ENCODE measurements around the gene ACTN4. TPM values are rescaled to one million over a fixed set of nuclear protein-coding genes. Genes with fewer than 3 reads are reported as not detected.
A peak's percentile ranks its signal among the peaks of the same experiment; 100 is the strongest.

ACTN4 gene
- polyA plus RNA-seq, 2 of the 4 experiments (the other 2 are of a cell fraction) = 605 to 967 TPM

- TF ChIP-seq HMGXB4 (CRISPR knock-in tag; IDR thresholded peaks at IDR 0.05; ENCODE audit: borderline replicate concordance) (no peak), SREBF2 (IDR thresholded peaks at IDR 0.05) (no peak), HES2 (IDR thresholded peaks at IDR 0.05) (no peak), EHF (CRISPR knock-in tag; IDR thresholded peaks at IDR 0.05) (0 out of 2 replicates have a peak, but pooled peaks have one; percentile 32), TP53 (CRISPR knock-in tag; IDR thresholded peaks at IDR 0.05) (no peak), REST (IDR thresholded peaks at IDR 0.05) (no peak), FOSB (CRISPR knock-in tag; IDR thresholded peaks at IDR 0.05) (no peak), RARB (CRISPR knock-in tag; IDR thresholded peaks at IDR 0.05) (0 out of 2 replicates have a peak, but pooled peaks have one; percentile 30), KDM5A (IDR thresholded peaks at IDR 0.05) (no peak), EP300 (IDR thresholded peaks at IDR 0.05) (no peak; a peak in 1 of 5 replicates), NFE2L2 (conservative IDR thresholded peaks at IDR 0.05; ENCODE audit: low read length) (no peak), KDM1A (IDR thresholded peaks at IDR 0.05; ENCODE audit: low read depth) (no peak), RNF2 (IDR thresholded peaks at IDR 0.05; ENCODE audit: borderline replicate concordance, low read depth) (no peak), ZFP36 (IDR thresholded peaks at IDR 0.05; ENCODE audit: borderline replicate concordance, partially characterized antibody) (no peak), JUN (IDR thresholded peaks at IDR 0.05) (peak in 1 of 2 experiments; percentile 40; a peak in 2 of 5 replicates), JUNB (IDR thresholded peaks at IDR 0.05) (peak; percentile 45), HOXB5 (CRISPR knock-in tag; IDR thresholded peaks at IDR 0.05) (peak; percentile 72), GATA3 (IDR thresholded peaks at IDR 0.05; ENCODE audit: borderline replicate concordance) (0 out of 2 replicates have a peak, but pooled peaks have one; percentile 8), ELK1 (IDR thresholded peaks at IDR 0.05; ENCODE audit: low read depth, low read length) (no peak), FOXS1 (CRISPR knock-in tag; IDR thresholded peaks at IDR 0.05) (no peak), CEBPB (IDR thresholded peaks at IDR 0.05) (peak; percentile 79 to 88; a peak in 3 of 4 replicates), ZC3H11A (IDR thresholded peaks at IDR 0.05) (no peak), ZSCAN20 (CRISPR knock-in tag; IDR thresholded peaks at IDR 0.05) (no peak), FOSL2 (IDR thresholded peaks at IDR 0.05) (no peak), FOSL2 (CRISPR knock-in tag; IDR thresholded peaks at IDR 0.05) (peak; percentile 74)
- H3K4me2 ChIP-seq = peak overlapping the region; percentile 83
- WGBS (ENCODE audit: missing lambda C conversion rate) = 20% methylated on average over 12 of the region's 12 CpGs
- ATAC-seq (peak; percentile 4 to 8; a peak in 3 of 6 replicates), FAIRE-seq (peak; percentile 76), DNase-seq (ENCODE audit: low read depth in 1 of 2, low spot score in 1 of 2) (peak in 1 of 2 experiments; percentile 67)
- H3K27ac ChIP-seq = peak overlapping the region; percentile 87 to 91
- H3K9me3 ChIP-seq = no peaks in the 10 kb centered on the region
- CTCF ChIA-PET = interaction anchor here (0.6 to 10.0 kb wide), 14 partner anchors 7 to 90 kb away, joined by 3 to 157 read pairs (median 4); no protein-coding TSS in a partner anchor
- peaks cover 61% of the 10 kb centered on the region for H3K4me1 ChIP-seq
- peak overlapping the region; percentile 85 for H3K4me3 ChIP-seq
- POLR2A ChIA-PET = interaction anchor here (1.3 to 4.1 kb wide), 2 partner anchors 8 to 30 kb away, joined by 8 to 61 read pairs; no protein-coding TSS in a partner anchor
Measured at GRCh38 chr19:38650911-38651584, 3.6 kb downstream of the ACTN4 start.
